PC-3 (cell line): ENCODE data around the gene SLC1A7. TPM values are rescaled to one million over a fixed set of nuclear protein-coding genes. Genes with fewer than 3 reads are reported as not detected.

ENCODE experiments used
- ATAC-seq: fragments of 200-7000 bp; cut with Tn5 transposase; 2 replicates; pipeline ENCODE4 v1.9.1; 2020; ENCODE audit warnings: mild to moderate bottlenecking, moderate library complexity
- BruUV-seq: library from RNA; stranded (reverse); fragments of 400-500 nt; replicated peaks from 2 replicates; lab custom pipeline; 2021; lab: Mats Ljungman, UMichigan
- CTCF ChIA-PET: fragments of 300-600 bp; sonication (Branson Sonifier 250); formaldehyde crosslinking; loops from one replicate; lab custom pipeline; 2022; ENCODE audit warnings: antibody characterized with exemption; lab: Charles Lee
- POLR2A ChIA-PET: fragments of 300-600 bp; sonication (Branson Sonifier 250); formaldehyde crosslinking; loops from one replicate; lab custom pipeline; 2022; ENCODE audit warnings: antibody characterized with exemption; ENCODE audit not compliant: unreplicated experiment; lab: Charles Lee
- DNase-seq: peaks from one replicate; pipeline ENCODE4 v3.0.0-alpha.2; 2015
- H2AFZ ChIP-seq: fragments of 300-600 bp; sonication (generic); 2 replicates; pipeline ENCODE4 v1.6.0; 2016; ENCODE audit warnings: antibody characterized with exemption, low read length
- H3F3A ChIP-seq: fragments of 300-600 bp; sonication (generic); one replicate; pipeline ENCODE4 v1.6.0; 2017; ENCODE audit warnings: antibody characterized with exemption, low read length, control low read depth, mild to moderate bottlenecking; ENCODE audit not compliant: unreplicated experiment
- H3K27ac ChIP-seq: fragments of 300-600 bp; sonication (generic); 2 replicates; pipeline ENCODE4 v1.5.1; 2016; ENCODE audit warnings: mild to moderate bottlenecking, low read length
- H3K27me3 ChIP-seq: fragments of 300-600 bp; sonication (generic); 2 replicates; pipeline ENCODE4 v1.6.1; 2016; ENCODE audit warnings: low read length, mixed read lengths
- H3K36me3 ChIP-seq: fragments of 300-600 bp; sonication (generic); 2 replicates; pipeline ENCODE4 v1.6.1; 2016; ENCODE audit warnings: low read depth, mixed run types, low read length, mixed read lengths
- H3K4me1 ChIP-seq: fragments of 300-600 bp; sonication (generic); 2 replicates; pipeline ENCODE4 v1.5.1; 2016; ENCODE audit warnings: low read length; ENCODE audit not compliant: insufficient read depth
- H3K4me2 ChIP-seq: fragments of 300-600 bp; sonication (generic); 2 replicates; pipeline ENCODE4 v1.6.0; 2016; ENCODE audit warnings: low read length
- H3K4me3 ChIP-seq: fragments of 300-600 bp; sonication (generic); 2 replicates; pipeline ENCODE4 v1.5.1; 2016; ENCODE audit warnings: mild to moderate bottlenecking, low read length, mixed read lengths
- H3K79me2 ChIP-seq: fragments of 300-600 bp; sonication (generic); 2 replicates; pipeline ENCODE4 v1.6.1; 2017; ENCODE audit warnings: low read length, mixed read lengths
- H3K9ac ChIP-seq: fragments of 300-600 bp; sonication (generic); 2 replicates; pipeline ENCODE4 v1.6.0; 2016; ENCODE audit warnings: mild to moderate bottlenecking, low read length
- H3K9me2 ChIP-seq: fragments of 300-600 bp; sonication (generic); replicated peaks from 2 replicates; pipeline ENCODE4 v1.6.1; 2016; ENCODE audit warnings: mixed run types, low read length, mixed read lengths
- H3K9me3 ChIP-seq: fragments of 300-600 bp; sonication (generic); 2 replicates; pipeline ENCODE4 v1.6.1; 2016; ENCODE audit warnings: low read length, mixed read lengths
- H4K20me1 ChIP-seq: fragments of 300-600 bp; sonication (generic); 2 replicates; pipeline ENCODE4 v1.6.1; 2016; ENCODE audit warnings: low read length, mixed read lengths
- CTCF ChIP-seq: fragments of 300-600 bp; sonication (generic); conservative IDR thresholded peaks from 2 replicates; pipeline ENCODE4 v1.5.1; 2017; ENCODE audit warnings: antibody characterized with exemption, low read depth, mild to moderate bottlenecking, low read length
- EZH2 ChIP-seq: fragments of 300-600 bp; sonication (generic); IDR thresholded peaks from one replicate; pipeline ENCODE4 v1.6.1; 2017; ENCODE audit warnings: antibody characterized with exemption, mild to moderate bottlenecking, low read length; ENCODE audit not compliant: unreplicated experiment
- EZH2phosphoT487 ChIP-seq: fragments of 300-600 bp; sonication (generic); IDR thresholded peaks from 2 replicates; pipeline ENCODE4 v1.6.1; 2018; ENCODE audit warnings: mild to moderate bottlenecking, antibody characterized with exemption, low read length, borderline replicate concordance
- intact Hi-C: fragments of 100-400 bp; cut with micrococcal nuclease; formaldehyde crosslinking; loops from 2 replicates; pipeline ENCODE4 v1.9.0; 2023
- total RNA-seq: library from RNA; depleted of rRNA; stranded (reverse); fragments of >200 nt; gene quantifications from 2 replicates; pipeline ENCODE4 v1.2.3, GENCODE V29; 2014

Gene SLC1A7
- total RNA-seq, 1 experiment from 2014 or later = 0.26 TPM

GRCh38 chr1:53131590-53131938, 10.9 kb downstream of the SLC1A7 start:
- Histone ChIP-seq H4K20me1 (no peaks in the 10 kb centered on the region), H3K36me3 (no peaks in the 10 kb centered on the region), H3K4me2 (no peak overlapping the region), H3K9ac (no peak overlapping the region), H3F3A (no peaks in the 10 kb centered on the region), H3K4me1 (peaks cover 3% of the 10 kb centered on the region; the same call in 1 of the 2 replicates), H3K27me3 (no peaks in the 10 kb centered on the region), H3K9me3 (no peaks in the 10 kb centered on the region), H3K27ac (no peak overlapping the region), H3K79me2 (no peaks in the 10 kb centered on the region), H3K4me3 (no peak overlapping the region), H3K9me2 (no peaks in the 10 kb centered on the region), H2AFZ (no peak overlapping the region)
- DNase-seq = no peak
- intact Hi-C loops = no loop called here
- BruUV-seq = no TSS peak
- CTCF ChIA-PET = no interaction called here
- no peak for ATAC-seq
- POLR2A ChIA-PET = no interaction called here
- TF ChIP-seq EZH2 = no peak
- no peak for TF ChIP-seq CTCF
- TF ChIP-seq EZH2phosphoT487 = no peak

- no peak overlapping the region for H3K4me2 ChIP-seq
- no peaks in the 10 kb centered on the region for H3K9me2 ChIP-seq
- peaks cover 3% of the 10 kb centered on the region; the same call in 1 of the 2 replicates for H3K4me1 ChIP-seq
- no peak overlapping the region for H3K9ac ChIP-seq
- no peaks in the 10 kb centered on the region for H3F3A ChIP-seq
- no peak overlapping the region for H2AFZ ChIP-seq
- no TSS peak for BruUV-seq
- H3K4me3 ChIP-seq = no peak overlapping the region
- no peaks in the 10 kb centered on the region for H4K20me1 ChIP-seq
- ChIA-PET POLR2A (no interaction called here), CTCF (no interaction called here)
- TF ChIP-seq CTCF (no peak), EZH2phosphoT487 (no peak), EZH2 (no peak)
- no peak for DNase-seq
- no peak for ATAC-seq
- no peaks in the 10 kb centered on the region for H3K9me3 ChIP-seq
- H3K27ac ChIP-seq = no peak overlapping the region
- H3K79me2 ChIP-seq = no peaks in the 10 kb centered on the region
- no peaks in the 10 kb centered on the region for H3K27me3 ChIP-seq
- intact Hi-C loops = no loop called here
- H3K36me3 ChIP-seq = no peaks in the 10 kb centered on the region
Measured at GRCh38 chr1:53130878-53131589, 11.4 kb downstream of the SLC1A7 start.

GRCh38 chr1:53130598-53130877, 11.9 kb downstream of the SLC1A7 start:
- BruUV-seq = no TSS peak
- intact Hi-C loops = no loop called here
- CTCF ChIA-PET = no interaction called here

More at GRCh38 chr1:53130598-53130877, 11.9 kb downstream of the SLC1A7 start:
- H3K79me2 ChIP-seq = no peaks in the 10 kb centered on the region
- no peaks in the 10 kb centered on the region for H3K36me3 ChIP-seq
- no peak for TF ChIP-seq EZH2
- TF ChIP-seq EZH2phosphoT487 = no peak
- no peak for TF ChIP-seq CTCF
- H3K4me1 ChIP-seq = no peaks in the 10 kb centered on the region; the same call in 1 of the 2 replicates
- H2AFZ ChIP-seq = no peak overlapping the region
- no peaks in the 10 kb centered on the region for H4K20me1 ChIP-seq
- H3K27ac ChIP-seq = no peak overlapping the region
- no peak overlapping the region for H3K4me3 ChIP-seq
- POLR2A ChIA-PET = interaction anchor here (0.5 kb wide), 1 partner anchor 1889 kb away, joined by 6 read pairs; no protein-coding TSS in a partner anchor
- H3K9me2 ChIP-seq = no peaks in the 10 kb centered on the region
- DNase-seq = no peak
- no peak overlapping the region for H3K4me2 ChIP-seq
- H3F3A ChIP-seq = no peaks in the 10 kb centered on the region
- no peak for ATAC-seq
- H3K9me3 ChIP-seq = no peaks in the 10 kb centered on the region
- no peaks in the 10 kb centered on the region for H3K27me3 ChIP-seq
- H3K9ac ChIP-seq = no peak overlapping the region
